Stimulated activated CD8-positive, alpha-beta memory T cell treated with anti-CD3 and anti-CD28 coated beads, Interleukin-7, amount 100 ng/mL, for 24 hours (primary cell): Measurements from ENCODE around the gene MRPL37.

Experiments
- DNase-seq: peaks from one replicate; pipeline ENCODE4 v3.0.0-alpha.2; 2020; ENCODE audit warnings: low read depth

Gene MRPL37

GRCh38 chr1:54241364-54241763, 41.4 kb downstream of the MRPL37 start:
- no peak for DNase-seq

DNA sequence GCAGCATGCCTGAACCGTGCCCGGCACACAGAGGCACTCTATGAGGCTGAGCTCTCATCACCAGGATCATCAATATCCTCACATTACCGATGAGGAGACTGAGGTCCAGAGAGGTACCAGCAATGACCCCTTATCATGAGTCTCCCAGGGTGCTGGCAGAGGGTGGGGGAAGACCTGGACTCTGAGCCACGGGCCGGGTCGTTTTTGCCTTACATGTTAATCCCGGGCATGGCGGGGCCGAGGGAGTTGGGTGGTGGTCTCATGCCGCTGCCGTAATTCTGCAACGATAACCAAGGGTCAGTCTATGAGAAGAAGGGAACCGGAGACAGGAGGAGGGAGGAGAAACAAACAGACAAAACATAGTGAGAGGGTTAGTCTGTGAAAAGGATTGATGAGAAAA, 43.1 kb downstream of the MRPL37 start:
- no peak for DNase-seq

GRCh38 chr1:54244655-54245054, 44.7 kb downstream of the MRPL37 start:
- DNase-seq: no peak

GRCh38 chr1:54245501-54245900, 45.5 kb downstream of the MRPL37 start:
- no peak for DNase-seq

GRCh38 chr1:54246116-54246721, 46.3 kb downstream of the MRPL37 start:
- DNase-seq: no peak

- DNase-seq: no peak
Observed at GRCh38 chr1:54247863-54248515, 48.0 kb downstream of the MRPL37 start.

DNA sequence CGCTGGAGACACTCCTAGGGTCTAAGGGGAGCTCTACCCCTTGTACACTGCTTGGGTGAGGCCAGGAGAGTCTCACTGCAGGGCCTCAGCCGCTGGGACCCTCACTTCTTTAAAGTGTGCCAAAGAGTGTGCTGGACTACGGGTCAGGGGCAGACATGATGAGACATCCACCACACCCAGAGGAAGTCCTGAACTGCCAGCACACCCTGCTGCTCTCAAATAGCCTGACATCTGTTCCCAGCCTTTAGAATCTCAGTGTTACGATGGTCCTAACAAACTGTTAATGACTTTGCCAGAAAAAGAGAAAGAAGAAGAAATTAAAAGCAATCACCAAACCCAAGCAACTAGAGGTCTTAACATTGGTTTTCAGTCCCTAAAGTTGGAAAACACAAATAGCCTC, 49.0 kb downstream of the MRPL37 start:
- no peak for DNase-seq

DNA sequence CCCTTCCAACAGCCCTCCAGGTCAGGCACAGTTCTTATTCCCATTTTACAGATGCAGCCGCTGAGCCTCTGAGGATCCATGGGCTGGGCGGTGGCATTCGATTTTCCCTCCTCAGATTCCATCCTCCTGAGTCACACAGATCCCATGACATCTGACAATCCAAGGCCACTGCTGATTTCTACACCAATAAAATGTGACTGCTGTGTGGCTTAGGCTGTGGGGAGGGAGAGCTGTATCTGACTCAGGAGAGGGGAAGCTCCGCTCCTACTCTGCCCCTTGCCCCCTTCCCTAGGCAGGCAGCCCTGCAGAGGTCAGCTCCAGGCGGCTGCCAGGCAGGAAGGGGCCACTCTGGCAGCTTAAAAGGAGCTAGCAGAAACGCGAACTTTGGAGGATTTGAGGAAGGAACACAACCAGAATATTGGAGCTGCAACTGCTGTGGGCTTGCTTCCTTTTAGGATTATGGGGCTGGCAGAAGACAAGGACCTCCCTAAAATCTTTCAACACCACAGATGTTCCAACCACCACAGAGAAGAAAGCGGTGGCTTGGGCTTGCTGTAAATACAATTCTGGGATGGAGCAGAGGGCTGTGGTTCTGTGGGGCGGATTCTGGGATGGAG, 50.0 kb downstream of the MRPL37 start:
- no peak for DNase-seq

DNA sequence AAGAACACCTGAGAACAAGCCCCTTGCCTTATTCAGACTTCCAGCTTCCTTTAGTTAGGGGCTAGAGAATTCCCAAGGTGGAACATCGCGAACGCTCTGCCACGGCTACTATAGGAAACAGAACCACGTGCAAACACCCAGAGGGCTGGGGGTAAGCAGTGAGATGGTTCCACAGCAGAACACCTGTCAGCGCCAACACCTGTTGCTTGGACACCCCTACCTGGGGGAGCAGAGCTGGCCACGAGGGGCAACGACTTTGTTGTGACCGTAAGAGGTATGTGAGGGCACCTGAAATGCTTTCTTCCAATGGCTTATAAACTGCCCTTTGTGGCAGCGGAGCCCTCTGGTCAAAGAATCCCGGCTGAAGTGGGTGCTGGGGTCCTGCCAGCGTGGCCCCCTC, 50.7 kb downstream of the MRPL37 start:
- DNase-seq: no peak

- no peak for DNase-seq
Observed at GRCh38 chr1:54252371-54252936, 52.5 kb downstream of the MRPL37 start.

DNA sequence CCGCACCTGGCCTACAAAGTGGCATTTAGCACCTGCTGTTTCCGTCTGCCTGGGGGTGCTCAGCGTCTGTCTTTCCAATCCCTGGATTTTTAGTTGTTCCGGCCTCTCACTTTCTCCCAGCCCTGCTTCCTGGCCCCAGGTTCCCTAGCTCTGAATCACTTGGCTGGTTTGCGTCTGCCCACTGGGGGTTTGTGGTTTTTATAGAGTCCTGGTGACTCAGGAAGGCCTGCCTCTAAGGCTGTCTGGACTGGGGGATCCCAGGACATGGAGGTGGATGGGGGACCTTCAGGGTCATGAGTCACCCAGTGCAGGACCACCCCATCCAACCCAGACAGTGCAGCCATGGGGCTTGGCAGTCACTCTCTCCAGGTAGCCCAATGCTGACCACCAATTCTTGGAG, 53.5 kb downstream of the MRPL37 start:
- no peak for DNase-seq

DNA sequence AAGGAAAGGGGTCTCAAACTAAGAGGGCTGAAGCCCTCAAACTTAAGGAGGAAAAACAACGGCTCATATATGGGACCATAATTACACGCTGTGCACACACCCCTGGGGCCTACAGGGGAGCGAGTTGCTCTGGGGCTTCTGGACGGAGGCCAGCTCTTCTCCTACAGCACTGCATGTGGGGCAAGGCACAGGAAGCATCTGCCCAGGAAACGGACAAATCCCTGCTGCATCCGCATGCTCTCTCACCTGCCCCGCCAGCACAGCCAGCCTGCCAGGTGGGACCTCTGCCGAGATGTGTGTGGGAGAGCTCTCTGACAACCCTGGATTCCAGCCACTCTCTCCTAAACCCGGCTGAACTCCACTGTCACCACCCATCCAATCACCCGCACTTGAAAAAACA, 54.1 kb downstream of the MRPL37 start:
- DNase-seq: no peak

GRCh38 chr1:54255026-54255702, 55.2 kb downstream of the MRPL37 start:
- no peak for DNase-seq

DNA sequence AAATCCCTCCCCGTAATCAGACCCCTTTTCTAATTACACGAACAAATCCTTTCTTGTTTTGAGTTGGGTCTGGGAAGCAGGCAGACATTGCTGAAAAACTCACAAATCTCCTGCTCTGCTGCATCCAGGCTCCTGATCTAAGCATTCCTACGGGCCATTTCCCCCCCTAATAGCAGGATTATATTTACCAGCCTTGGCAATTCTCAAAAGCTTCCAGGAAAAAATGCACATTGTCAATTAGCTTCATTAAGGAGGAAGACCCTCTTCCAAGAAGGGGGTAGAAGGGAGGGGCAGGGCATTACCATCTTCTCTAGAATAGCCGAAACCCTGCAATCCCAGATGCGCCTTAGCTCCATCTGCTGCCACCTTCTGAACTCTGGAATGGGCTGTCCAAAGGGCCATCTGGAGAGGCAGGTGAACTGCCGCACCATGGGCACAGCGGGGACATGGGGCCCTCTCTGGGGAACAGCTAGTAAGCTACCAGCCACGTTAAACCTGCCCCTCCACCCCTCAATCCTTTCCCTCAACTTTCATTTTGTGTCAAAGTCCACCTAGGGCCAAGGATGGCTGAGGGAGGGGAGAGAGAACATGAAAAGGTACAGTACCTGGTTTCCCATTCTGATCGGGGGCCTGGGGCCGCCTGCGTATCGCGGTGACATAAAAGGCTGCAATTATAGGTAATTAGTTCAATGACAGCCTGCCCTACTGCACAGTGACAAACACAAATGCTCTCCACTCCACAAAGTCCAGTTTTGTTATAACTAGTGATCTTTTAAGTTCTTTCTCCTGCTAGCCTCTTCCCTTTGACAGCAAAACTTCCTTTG, 56.8 kb downstream of the MRPL37 start:
- no peak for DNase-seq

DNA sequence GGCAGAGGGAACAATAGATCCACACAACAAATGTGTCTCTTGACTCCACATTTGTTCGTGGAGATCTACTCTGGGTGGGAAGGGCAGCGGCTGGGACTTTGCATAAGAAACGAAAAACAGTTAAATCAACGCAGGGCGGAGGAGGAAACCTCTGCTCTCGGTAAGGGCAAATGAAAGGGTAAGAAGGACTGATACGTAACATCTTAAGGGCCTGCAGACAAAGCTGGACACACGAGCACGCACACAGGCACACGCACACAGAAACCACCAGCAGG, 57.3 kb downstream of the MRPL37 start:
- DNase-seq: no peak

DNA sequence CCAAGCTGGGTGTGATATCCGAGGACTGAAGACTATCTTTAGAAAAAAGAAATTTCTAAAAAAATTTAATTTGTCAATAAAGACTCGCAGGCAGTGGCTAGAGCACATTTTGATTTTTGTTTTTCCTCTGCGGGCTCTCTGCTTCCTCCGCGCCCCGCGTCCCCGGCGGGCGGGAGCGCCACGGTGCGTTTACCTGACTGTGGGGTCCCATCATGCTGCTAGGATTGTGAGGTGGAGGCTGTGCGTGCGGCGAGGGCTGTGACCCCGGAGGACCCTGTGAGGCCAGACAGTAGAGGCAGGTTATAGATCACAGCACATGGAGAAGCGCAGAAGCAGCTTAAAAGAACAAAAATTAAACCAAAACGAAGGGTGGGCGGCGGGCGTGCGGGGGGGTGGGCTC, 57.9 kb downstream of the MRPL37 start:
- DNase-seq: no peak

- DNase-seq: no peak
Observed at GRCh38 chr1:54259546-54260140, 59.7 kb downstream of the MRPL37 start.

GRCh38 chr1:54260810-54261209, 60.8 kb downstream of the MRPL37 start:
- no peak for DNase-seq

DNA sequence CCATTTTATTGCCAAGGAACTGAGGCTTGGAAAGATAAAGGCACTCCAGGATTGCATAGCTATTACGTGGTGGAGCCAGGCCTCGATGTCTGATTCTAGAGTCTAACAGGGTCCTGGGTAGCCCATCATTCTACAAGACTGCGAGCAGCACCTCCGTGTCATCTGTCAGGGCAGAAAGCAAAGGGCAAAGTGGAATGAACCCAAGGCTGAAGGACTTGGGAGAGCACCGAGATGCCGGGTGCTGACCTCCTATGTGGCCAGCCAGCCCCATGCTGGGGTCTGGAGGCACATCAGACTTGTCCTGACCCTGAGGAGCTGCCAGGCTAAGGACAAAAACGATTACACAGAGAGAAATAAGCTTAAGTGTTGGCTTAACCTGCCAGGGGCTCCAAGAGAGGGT, 62.3 kb downstream of the MRPL37 start:
- DNase-seq: no peak

GRCh38 chr1:54263601-54264226, 63.7 kb downstream of the MRPL37 start:
- DNase-seq: no peak

GRCh38 chr1:54265126-54265525, 65.2 kb downstream of the MRPL37 start:
- DNase-seq: no peak
